Trophoblast cell (in vitro differentiated cells and primary cell): Measurements from ENCODE around the gene MAGI1.
A peak's percentile ranks its signal among the peaks of the same experiment; 100 is the strongest.

ENCODE experiments used
- DNase-seq, 2 donors: peaks; one replicate each; pipeline ENCODE4 v3.0.0-alpha.2; 2016
- H2AFZ ChIP-seq: 2 replicates; pipeline ENCODE4 v1.6.1; 2013; ENCODE audit warnings: low read length, moderate library complexity, mild to moderate bottlenecking; ENCODE audit not compliant: insufficient read depth, poor library complexity
- H2AK5ac ChIP-seq: 2 replicates; pipeline ENCODE4 v1.6.1; 2013; ENCODE audit warnings: mild to moderate bottlenecking, low read length
- H2BK120ac ChIP-seq: 2 replicates; pipeline ENCODE4 v1.6.1; 2013; ENCODE audit warnings: low read length, mild to moderate bottlenecking, moderate library complexity; ENCODE audit not compliant: insufficient read depth, poor library complexity
- H2BK12ac ChIP-seq: 2 replicates; pipeline ENCODE4 v1.6.1; 2013; ENCODE audit warnings: mild to moderate bottlenecking, low read length, moderate library complexity
- H2BK5ac ChIP-seq: 2 replicates; pipeline ENCODE4 v1.6.1; 2013; ENCODE audit warnings: low read length, low read depth, moderate library complexity, mild to moderate bottlenecking; ENCODE audit not compliant: poor library complexity
- H3K14ac ChIP-seq: 2 replicates; pipeline ENCODE4 v1.6.1; 2013; ENCODE audit warnings: mild to moderate bottlenecking, low read length
- H3K18ac ChIP-seq: 2 replicates; pipeline ENCODE4 v1.6.1; 2013; ENCODE audit warnings: mild to moderate bottlenecking, low read length
- H3K23ac ChIP-seq: 2 replicates; pipeline ENCODE4 v1.6.1; 2013; ENCODE audit warnings: low read length
- H3K27ac ChIP-seq: 2 replicates; pipeline ENCODE4 v1.5.1; 2013; ENCODE audit warnings: low read depth, mild to moderate bottlenecking, inconsistent platforms, low read length, moderate library complexity
- H3K27me3 ChIP-seq: 2 replicates; pipeline ENCODE4 v1.6.1; 2013; ENCODE audit warnings: inconsistent platforms, mild to moderate bottlenecking, low read length, moderate library complexity; ENCODE audit not compliant: insufficient read depth
- H3K36me3 ChIP-seq, 2 experiments: 1 replicate in 1 of 2; 2 replicates in 1 of 2; pipeline ENCODE4 v1.6.1; 2013; ENCODE audit warnings: low read length in 2 of 2, mild to moderate bottlenecking in 2 of 2, moderate library complexity in 1 of 2; ENCODE audit not compliant: insufficient read depth in 2 of 2, control insufficient read depth in 1 of 2
- H3K4ac ChIP-seq: 2 replicates; pipeline ENCODE4 v1.6.1; 2013; ENCODE audit warnings: low read depth, mild to moderate bottlenecking, low read length, moderate library complexity
- H3K4me1 ChIP-seq, 2 experiments: 1 replicate in 1 of 2; 2 replicates in 1 of 2; pipeline ENCODE4 v1.6.1; 2013; ENCODE audit warnings: low read length in 2 of 2, mild to moderate bottlenecking in 2 of 2, moderate library complexity in 1 of 2; ENCODE audit not compliant: insufficient read depth in 2 of 2, control insufficient read depth in 1 of 2
- H3K4me2 ChIP-seq: 2 replicates; pipeline ENCODE4 v1.6.1; 2013; ENCODE audit warnings: inconsistent platforms, mild to moderate bottlenecking, low read length, moderate library complexity
- H3K4me3 ChIP-seq: 2 replicates; pipeline ENCODE4 v1.5.1; 2013; ENCODE audit warnings: mild to moderate bottlenecking, low read depth, low read length, inconsistent platforms
- H3K79me1 ChIP-seq: one replicate; pipeline ENCODE4 v1.6.1; 2013; ENCODE audit warnings: low read length
- H3K79me2 ChIP-seq: 2 replicates; pipeline ENCODE4 v1.6.1; 2013; ENCODE audit warnings: low read length, mild to moderate bottlenecking; ENCODE audit not compliant: control insufficient read depth, insufficient read depth, poor library complexity
- H3K9ac ChIP-seq: 2 replicates; pipeline ENCODE4 v1.6.1; 2013; ENCODE audit warnings: mild to moderate bottlenecking, low read length
- H3K9me3 ChIP-seq: 2 replicates; pipeline ENCODE4 v1.6.1; 2013; ENCODE audit warnings: low read depth, mild to moderate bottlenecking, control low read depth, inconsistent platforms, low read length; ENCODE audit not compliant: insufficient read depth
- H4K12ac ChIP-seq: 2 replicates; pipeline ENCODE4 v1.6.1; 2013; ENCODE audit warnings: low read depth, mild to moderate bottlenecking, low read length, moderate library complexity
- H4K8ac ChIP-seq: 2 replicates; pipeline ENCODE4 v1.6.1; 2013; ENCODE audit warnings: low read depth, mild to moderate bottlenecking, low read length, moderate library complexity
- H4K91ac ChIP-seq: one replicate; pipeline ENCODE4 v1.6.1; 2013; ENCODE audit warnings: low read depth, mild to moderate bottlenecking, low read length, moderate library complexity
- WGBS: extraction: QIAGEN DNeasy Blood & Tissue Kit; methylation state at CpG from one replicate; pipeline ENCODE4 v1.1.7; 2013; ENCODE audit warnings: missing lambda C conversion rate; ENCODE audit not compliant: insufficient read length, insufficient coverage; ENCODE audit errors: extremely low coverage; 5-methylcytosine and 5-hydroxymethylcytosine counted together

MAGI1 gene

GRCh38 chr3:65503776-65504175, 534.9 kb downstream of the MAGI1 start:
- H3K27me3 ChIP-seq: no peaks in the 10 kb centered on the region
- no peak overlapping the region for H2BK5ac ChIP-seq
- no peak overlapping the region for H4K12ac ChIP-seq
- H3K14ac ChIP-seq: no peak overlapping the region
- no peaks in the 10 kb centered on the region for H3K79me1 ChIP-seq
- no peak overlapping the region for H2AFZ ChIP-seq
- H3K27ac ChIP-seq: no peak overlapping the region
- H3K9me3 ChIP-seq: no peaks in the 10 kb centered on the region
- H3K9ac ChIP-seq: no peak overlapping the region
- no peak overlapping the region for H4K8ac ChIP-seq
- H3K18ac ChIP-seq: no peak overlapping the region
- H2BK12ac ChIP-seq: no peak overlapping the region
- no peak overlapping the region for H3K23ac ChIP-seq
- H4K91ac ChIP-seq: no peak overlapping the region
- no peak overlapping the region for H2BK120ac ChIP-seq
- DNase-seq: peak; percentile 51 to 85
- H3K36me3 ChIP-seq: no peaks in the 10 kb centered on the region
- H3K4me2 ChIP-seq: no peak overlapping the region
- no peak overlapping the region for H3K4me3 ChIP-seq
- H2AK5ac ChIP-seq: no peak overlapping the region
- H3K4me1 ChIP-seq: peaks cover 0 to 1% of the 10 kb centered on the region in 2 experiments
- WGBS: no CpG with 5 or more reads among the region's 1 CpG
- H3K4ac ChIP-seq: no peak overlapping the region
- no peaks in the 10 kb centered on the region for H3K79me2 ChIP-seq

GRCh38 chr3:65502526-65502925, 536.2 kb downstream of the MAGI1 start:
- Histone ChIP-seq H3K4me2 (no peak overlapping the region), H3K36me3 (no peaks in the 10 kb centered on the region), H3K9ac (no peak overlapping the region), H3K23ac (no peak overlapping the region), H3K4me1 (no peaks in the 10 kb centered on the region), H4K91ac (no peak overlapping the region), H2BK120ac (no peak overlapping the region), H3K79me1 (no peaks in the 10 kb centered on the region), H3K18ac (no peak overlapping the region), H4K8ac (no peak overlapping the region), H3K14ac (no peak overlapping the region), H2AFZ (no peak overlapping the region), H3K27ac (no peak overlapping the region), H2BK12ac (no peak overlapping the region), H3K27me3 (no peaks in the 10 kb centered on the region), H2AK5ac (no peak overlapping the region), H3K4ac (no peak overlapping the region), H2BK5ac (no peak overlapping the region), H3K4me3 (no peak overlapping the region), H4K12ac (no peak overlapping the region), H3K9me3 (no peaks in the 10 kb centered on the region), H3K79me2 (no peaks in the 10 kb centered on the region)
- no CpG with 5 or more reads among the region's 2 CpGs for WGBS
- DNase-seq: no peak

GRCh38 chr3:65500398-65501306, 538.1 kb downstream of the MAGI1 start:
- Histone ChIP-seq H3K4me1 (no peaks in the 10 kb centered on the region), H3K4ac (no peak overlapping the region), H3K27ac (no peak overlapping the region), H3K79me1 (no peaks in the 10 kb centered on the region), H3K23ac (no peak overlapping the region), H4K91ac (no peak overlapping the region), H3K9ac (no peak overlapping the region), H2BK12ac (no peak overlapping the region), H4K12ac (no peak overlapping the region), H4K8ac (no peak overlapping the region), H3K9me3 (no peaks in the 10 kb centered on the region), H3K4me2 (no peak overlapping the region), H3K18ac (no peak overlapping the region), H2BK5ac (no peak overlapping the region), H3K4me3 (no peak overlapping the region), H2AK5ac (no peak overlapping the region), H2BK120ac (no peak overlapping the region), H2AFZ (no peak overlapping the region), H3K79me2 (no peaks in the 10 kb centered on the region), H3K36me3 (no peaks in the 10 kb centered on the region), H3K14ac (no peak overlapping the region), H3K27me3 (no peaks in the 10 kb centered on the region)
- WGBS: no CpG with 5 or more reads among the region's 6 CpGs
- DNase-seq: no peak

GRCh38 chr3:65497846-65498245, 540.9 kb downstream of the MAGI1 start:
- no peak overlapping the region for H2BK12ac ChIP-seq
- no peaks in the 10 kb centered on the region for H3K27me3 ChIP-seq
- H4K8ac ChIP-seq: no peak overlapping the region
- no peak overlapping the region for H2AK5ac ChIP-seq
- H2BK120ac ChIP-seq: no peak overlapping the region
- DNase-seq: no peak
- no peak overlapping the region for H2AFZ ChIP-seq
- H3K79me1 ChIP-seq: no peaks in the 10 kb centered on the region
- H3K18ac ChIP-seq: no peak overlapping the region
- no peak overlapping the region for H2BK5ac ChIP-seq
- no peak overlapping the region for H3K4ac ChIP-seq
- peaks cover 0 to 2% of the 10 kb centered on the region in 2 experiments for H3K4me1 ChIP-seq
- no peak overlapping the region for H3K14ac ChIP-seq
- H3K23ac ChIP-seq: no peak overlapping the region
- no peak overlapping the region for H3K4me3 ChIP-seq
- no peak overlapping the region for H4K91ac ChIP-seq
- no CpG with 5 or more reads among the region's 8 CpGs for WGBS
- no peak overlapping the region for H3K27ac ChIP-seq
- no peaks in the 10 kb centered on the region for H3K36me3 ChIP-seq
- H3K79me2 ChIP-seq: no peaks in the 10 kb centered on the region
- no peaks in the 10 kb centered on the region for H3K9me3 ChIP-seq
- no peak overlapping the region for H4K12ac ChIP-seq
- no peak overlapping the region for H3K9ac ChIP-seq
- no peak overlapping the region for H3K4me2 ChIP-seq
